DOHH2 (cell line): Measurements from ENCODE around the gene ATG16L1.

Experiments used
- H3F3A ChIP-seq: fragments of 200-600 bp; sonication (generic), shearing (Covaris generic); 2 replicates; pipeline ENCODE4 v1.6.0; 2016; ENCODE audit warnings: antibody characterized with exemption, mild to moderate bottlenecking; ENCODE audit not compliant: control insufficient read depth, insufficient read depth
- H3K27ac ChIP-seq: fragments of 200-600 bp; sonication (generic); 2 replicates; pipeline ENCODE4 v1.5.1; 2014; ENCODE audit warnings: low read depth, mild to moderate bottlenecking, low read length, moderate library complexity
- H3K27me3 ChIP-seq: fragments of 200-600 bp; sonication (generic); 2 replicates; pipeline ENCODE4 v1.6.1; 2014; ENCODE audit warnings: mild to moderate bottlenecking, low read length, mixed read lengths; ENCODE audit not compliant: control insufficient read depth
- H3K36me3 ChIP-seq: fragments of 200-600 bp; sonication (generic); 2 replicates; pipeline ENCODE4 v1.6.1; 2014; ENCODE audit warnings: mild to moderate bottlenecking, low read length, moderate library complexity, mixed read lengths; ENCODE audit not compliant: control insufficient read depth
- H3K4me1 ChIP-seq: fragments of 200-600 bp; sonication (generic); 2 replicates; pipeline ENCODE4 v1.6.1; 2014; ENCODE audit warnings: mild to moderate bottlenecking, low read length, mixed read lengths; ENCODE audit not compliant: control insufficient read depth
- H3K4me2 ChIP-seq: fragments of 200-600 bp; sonication (generic); 2 replicates; pipeline ENCODE4 v1.6.0; 2014; ENCODE audit warnings: mild to moderate bottlenecking, low read length, moderate library complexity
- H3K4me3 ChIP-seq: fragments of 200-600 bp; sonication (generic); 2 replicates; pipeline ENCODE4 v1.5.1; 2014; ENCODE audit warnings: mild to moderate bottlenecking, low read length, mixed read lengths
- H3K79me2 ChIP-seq: fragments of 200-600 bp; sonication (generic); 2 replicates; pipeline ENCODE4 v1.6.1; 2014; ENCODE audit warnings: mild to moderate bottlenecking, low read length, mixed read lengths; ENCODE audit not compliant: control insufficient read depth
- H3K9me2 ChIP-seq: fragments of 200-600 bp; sonication (generic); replicated peaks from 2 replicates; pipeline ENCODE4 v1.6.1; 2014; ENCODE audit warnings: mild to moderate bottlenecking, low read length, mixed read lengths; ENCODE audit not compliant: control insufficient read depth
- H3K9me3 ChIP-seq: fragments of 200-600 bp; sonication (generic); 2 replicates; pipeline ENCODE4 v1.6.1; 2014; ENCODE audit warnings: antibody characterized with exemption, low read length, mixed read lengths; ENCODE audit not compliant: control insufficient read depth, insufficient read depth
- H4K20me1 ChIP-seq: fragments of 200-600 bp; sonication (generic); 2 replicates; pipeline ENCODE4 v1.6.0; 2014; ENCODE audit warnings: low read depth, mild to moderate bottlenecking, antibody characterized with exemption, low read length, moderate library complexity; ENCODE audit not compliant: control insufficient read depth, insufficient read depth
- EZH2phosphoT487 ChIP-seq: fragments of 200-600 bp; sonication (generic); IDR thresholded peaks from 2 replicates; pipeline ENCODE4 v1.6.1; 2017; ENCODE audit warnings: borderline replicate concordance, mild to moderate bottlenecking, antibody characterized with exemption, low read length, moderate library complexity, mixed read lengths
- TF ChIP-seq, protein P1 (sequence below): fragments of 200-600 bp; sonication (generic); IDR thresholded peaks from one replicate; pipeline ENCODE4 v1.5.1; 2014; ENCODE audit warnings: antibody characterized with exemption, mild to moderate bottlenecking, low read depth, low read length; ENCODE audit not compliant: poor library complexity, severe bottlenecking

The ATG16L1 gene

GRCh38 chr2:233319256-233319655, 67.8 kb downstream of the ATG16L1 start:
- Histone ChIP-seq H3K9me3 (no peaks in the 10 kb centered on the region), H3K27ac (no peak overlapping the region), H3K4me1 (peaks cover 21% of the 10 kb centered on the region), H3K36me3 (no peaks in the 10 kb centered on the region), H3K27me3 (peaks cover 14% of the 10 kb centered on the region), H3K9me2 (no peaks in the 10 kb centered on the region), H3K4me3 (no peak overlapping the region), H3K4me2 (no peak overlapping the region), H3F3A (0 out of 2 replicates have a peak, but pooled peaks cover 3% of the 10 kb centered on the region), H4K20me1 (no peaks in the 10 kb centered on the region), H3K79me2 (no peaks in the 10 kb centered on the region)
- TF ChIP-seq, protein P1, sequence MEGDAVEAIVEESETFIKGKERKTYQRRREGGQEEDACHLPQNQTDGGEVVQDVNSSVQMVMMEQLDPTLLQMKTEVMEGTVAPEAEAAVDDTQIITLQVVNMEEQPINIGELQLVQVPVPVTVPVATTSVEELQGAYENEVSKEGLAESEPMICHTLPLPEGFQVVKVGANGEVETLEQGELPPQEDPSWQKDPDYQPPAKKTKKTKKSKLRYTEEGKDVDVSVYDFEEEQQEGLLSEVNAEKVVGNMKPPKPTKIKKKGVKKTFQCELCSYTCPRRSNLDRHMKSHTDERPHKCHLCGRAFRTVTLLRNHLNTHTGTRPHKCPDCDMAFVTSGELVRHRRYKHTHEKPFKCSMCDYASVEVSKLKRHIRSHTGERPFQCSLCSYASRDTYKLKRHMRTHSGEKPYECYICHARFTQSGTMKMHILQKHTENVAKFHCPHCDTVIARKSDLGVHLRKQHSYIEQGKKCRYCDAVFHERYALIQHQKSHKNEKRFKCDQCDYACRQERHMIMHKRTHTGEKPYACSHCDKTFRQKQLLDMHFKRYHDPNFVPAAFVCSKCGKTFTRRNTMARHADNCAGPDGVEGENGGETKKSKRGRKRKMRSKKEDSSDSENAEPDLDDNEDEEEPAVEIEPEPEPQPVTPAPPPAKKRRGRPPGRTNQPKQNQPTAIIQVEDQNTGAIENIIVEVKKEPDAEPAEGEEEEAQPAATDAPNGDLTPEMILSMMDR = no peak
- no peak for TF ChIP-seq EZH2phosphoT487

DNA sequence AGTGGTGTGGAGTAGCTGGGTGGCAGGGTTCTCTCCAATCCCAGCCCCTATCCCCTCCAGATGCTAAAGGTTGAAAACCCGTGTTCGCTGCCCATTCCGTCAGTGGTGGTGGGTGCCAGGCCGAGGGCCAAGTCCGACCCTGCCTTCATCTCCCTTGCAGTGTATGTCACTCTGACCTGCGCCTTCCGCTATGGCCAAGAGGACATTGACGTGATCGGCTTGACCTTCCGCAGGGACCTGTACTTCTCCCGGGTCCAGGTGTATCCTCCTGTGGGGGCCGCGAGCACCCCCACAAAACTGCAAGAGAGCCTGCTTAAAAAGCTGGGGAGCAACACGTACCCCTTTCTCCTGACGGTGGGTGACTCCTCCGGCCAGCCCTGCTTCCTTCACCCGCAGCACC, 69.0 kb downstream of the ATG16L1 start:
- H3K9me3 ChIP-seq = no peaks in the 10 kb centered on the region
- no peaks in the 10 kb centered on the region for H3K9me2 ChIP-seq
- H3K4me1 ChIP-seq = peaks cover 21% of the 10 kb centered on the region
- H3K27me3 ChIP-seq = peaks cover 16% of the 10 kb centered on the region
- no peak overlapping the region for H3K27ac ChIP-seq
- TF ChIP-seq, protein P1 = no peak
- no peak for TF ChIP-seq EZH2phosphoT487
- 0 out of 2 replicates have a peak, but pooled peaks cover 3% of the 10 kb centered on the region for H3F3A ChIP-seq
- no peak overlapping the region for H3K4me3 ChIP-seq
- H4K20me1 ChIP-seq = no peaks in the 10 kb centered on the region
- H3K4me2 ChIP-seq = no peak overlapping the region
- no peaks in the 10 kb centered on the region for H3K79me2 ChIP-seq
- H3K36me3 ChIP-seq = no peaks in the 10 kb centered on the region

DNA sequence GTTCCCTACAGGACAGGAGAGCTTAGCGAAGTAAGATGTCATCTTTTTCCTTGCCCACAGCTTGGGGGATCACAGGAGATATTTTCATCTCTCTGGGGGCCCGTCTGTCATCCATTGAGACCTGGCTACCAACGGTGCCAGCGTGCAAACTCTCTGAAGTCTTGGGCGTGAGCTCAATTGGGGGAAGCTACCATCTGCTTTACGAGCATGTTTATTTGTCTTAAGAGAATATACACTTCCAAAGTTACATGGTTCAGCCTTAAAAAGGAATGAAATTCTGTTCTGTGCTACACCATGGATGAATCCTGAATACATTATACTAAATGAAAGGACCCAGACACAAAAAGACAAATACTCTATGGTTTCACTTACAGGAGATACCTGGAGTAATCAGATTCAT, 69.7 kb downstream of the ATG16L1 start:
- H3K9me2 ChIP-seq = no peaks in the 10 kb centered on the region
- H3K4me1 ChIP-seq = peaks cover 18% of the 10 kb centered on the region
- H3K27me3 ChIP-seq = peaks cover 17% of the 10 kb centered on the region
- no peak overlapping the region for H3K4me3 ChIP-seq
- TF ChIP-seq, protein P1 = no peak
- TF ChIP-seq EZH2phosphoT487 = no peak
- H3F3A ChIP-seq = 0 out of 2 replicates have a peak, but pooled peaks cover 3% of the 10 kb centered on the region
- no peaks in the 10 kb centered on the region for H3K9me3 ChIP-seq
- no peak overlapping the region for H3K4me2 ChIP-seq
- H3K36me3 ChIP-seq = no peaks in the 10 kb centered on the region
- no peaks in the 10 kb centered on the region for H4K20me1 ChIP-seq
- no peak overlapping the region for H3K27ac ChIP-seq
- no peaks in the 10 kb centered on the region for H3K79me2 ChIP-seq
